Measurements from ENCODE around the gene HLA-DMA. TPM values are rescaled to one million over a fixed set of nuclear protein-coding genes. Genes with fewer than 3 reads are reported as not detected.

The HLA-DMA gene
- total and polyA plus RNA-seq, 9 of the 15 experiments (the other 6 are each of a cell fraction or from before 2014, with no cell fraction given), result 0.13 to 0.83 (median 0.51) TPM

DNA sequence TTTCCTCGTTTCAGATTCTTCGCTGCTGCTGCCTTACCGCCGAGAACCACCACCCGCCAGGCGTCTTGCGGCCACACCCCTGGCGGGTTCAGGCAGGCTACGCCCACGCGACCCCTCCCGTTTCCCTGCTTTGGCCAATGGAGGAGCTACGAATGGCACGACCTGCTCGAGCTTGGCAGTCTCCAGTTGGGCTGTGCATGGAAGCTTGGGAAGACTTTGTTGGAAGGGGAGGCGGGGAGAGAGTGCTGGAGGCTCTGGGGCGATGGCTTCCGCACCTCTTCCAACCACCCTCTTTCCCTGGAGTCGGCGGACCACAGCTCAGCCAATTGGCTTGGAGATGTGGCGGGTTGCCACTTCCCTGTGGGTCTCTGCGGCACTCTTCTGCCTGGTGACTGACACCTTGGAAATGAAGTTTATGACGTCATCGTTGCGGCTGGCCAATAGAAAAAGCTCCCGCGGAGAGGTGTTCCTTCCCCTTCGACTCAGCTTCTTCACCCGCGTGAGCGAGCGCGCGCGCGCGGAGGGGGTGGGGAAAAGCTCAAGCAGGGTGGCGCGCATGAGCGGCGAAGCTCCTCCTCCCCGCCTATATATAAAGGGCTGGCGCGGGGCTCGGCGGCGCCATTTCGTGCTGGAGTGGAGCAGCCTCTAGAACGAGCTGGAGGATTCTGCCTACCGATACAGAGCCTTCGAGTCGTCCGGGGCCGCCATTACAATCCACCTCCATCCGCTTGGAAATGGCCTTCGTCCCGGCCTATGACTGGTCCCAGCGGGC lies 18.9 kb upstream of the HLA-DMA start (continued):
- TF ChIP-seq, protein P1, sequence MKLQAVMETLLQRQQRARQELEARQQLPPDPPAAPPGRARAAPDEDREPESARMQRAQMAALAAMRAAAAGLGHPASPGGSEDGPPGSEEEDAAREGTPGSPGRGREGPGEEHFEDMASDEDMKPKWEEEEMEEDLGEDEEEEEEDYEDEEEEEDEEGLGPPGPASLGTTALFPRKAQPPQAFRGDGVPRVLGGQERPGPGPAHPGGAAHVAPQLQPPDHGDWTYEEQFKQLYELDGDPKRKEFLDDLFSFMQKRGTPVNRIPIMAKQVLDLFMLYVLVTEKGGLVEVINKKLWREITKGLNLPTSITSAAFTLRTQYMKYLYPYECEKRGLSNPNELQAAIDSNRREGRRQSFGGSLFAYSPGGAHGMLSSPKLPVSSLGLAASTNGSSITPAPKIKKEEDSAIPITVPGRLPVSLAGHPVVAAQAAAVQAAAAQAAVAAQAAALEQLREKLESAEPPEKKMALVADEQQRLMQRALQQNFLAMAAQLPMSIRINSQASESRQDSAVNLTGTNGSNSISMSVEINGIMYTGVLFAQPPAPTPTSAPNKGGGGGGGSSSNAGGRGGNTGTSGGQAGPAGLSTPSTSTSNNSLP (IDR thresholded peaks at IDR 0.05; ENCODE audit: borderline replicate concordance, low read depth, low read length), result no peak
- TF ChIP-seq ZBED1 (IDR thresholded peaks at IDR 0.05) (peak; percentile 83; the same call in 1 of the 2 replicates), EP300 (IDR thresholded peaks at IDR 0.05; ENCODE audit: low read length) (peak; percentile 34; the same call in 1 of the 2 replicates), KLF6 (CRISPR knock-in tag; IDR thresholded peaks at IDR 0.05; ENCODE audit: borderline replicate concordance) (peak; percentile 85; the same call in 1 of the 2 replicates), GABPA (tag; conservative IDR thresholded peaks at IDR 0.05; ENCODE audit: low read depth) (no peak), BMI1 (IDR thresholded peaks at IDR 0.05; ENCODE audit: low read length) (no peak), NCOA6 (IDR thresholded peaks at IDR 0.05) (no peak), FOXJ2 (tag; IDR thresholded peaks at IDR 0.05) (peak; percentile 27; the same call in 1 of the 2 replicates), RBFOX2 (IDR thresholded peaks at IDR 0.05; ENCODE audit: low read depth, low read length) (peak; percentile 95), ZFP30 (CRISPR knock-in tag; IDR thresholded peaks at IDR 0.05; ENCODE audit: borderline replicate concordance) (peak; percentile 22; the same call in 1 of the 2 replicates), CXXC5 (CRISPR knock-in tag; IDR thresholded peaks at IDR 0.05) (peak; percentile 73), HMGN3 (IDR thresholded peaks at IDR 0.05; ENCODE audit: borderline replicate concordance, extremely low read depth, insufficient read length, low read depth, low read length) (peak; percentile 28), ELF4 (CRISPR knock-in tag; IDR thresholded peaks at IDR 0.05) (peak; percentile 57), LARP7 (IDR thresholded peaks at IDR 0.05) (no peak)
- TF ChIP-seq, protein P2, sequence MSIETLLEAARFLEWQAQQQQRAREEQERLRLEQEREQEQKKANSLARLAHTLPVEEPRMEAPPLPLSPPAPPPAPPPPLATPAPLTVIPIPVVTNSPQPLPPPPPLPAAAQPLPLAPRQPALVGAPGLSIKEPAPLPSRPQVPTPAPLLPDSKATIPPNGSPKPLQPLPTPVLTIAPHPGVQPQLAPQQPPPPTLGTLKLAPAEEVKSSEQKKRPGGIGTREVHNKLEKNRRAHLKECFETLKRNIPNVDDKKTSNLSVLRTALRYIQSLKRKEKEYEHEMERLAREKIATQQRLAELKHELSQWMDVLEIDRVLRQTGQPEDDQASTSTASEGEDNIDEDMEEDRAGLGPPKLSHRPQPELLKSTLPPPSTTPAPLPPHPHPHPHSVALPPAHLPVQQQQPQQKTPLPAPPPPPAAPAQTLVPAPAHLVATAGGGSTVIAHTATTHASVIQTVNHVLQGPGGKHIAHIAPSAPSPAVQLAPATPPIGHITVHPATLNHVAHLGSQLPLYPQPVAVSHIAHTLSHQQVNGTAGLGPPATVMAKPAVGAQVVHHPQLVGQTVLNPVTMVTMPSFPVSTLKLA (conservative IDR thresholded peaks at IDR 0.05), result no peak
- TF ChIP-seq, protein P3, sequence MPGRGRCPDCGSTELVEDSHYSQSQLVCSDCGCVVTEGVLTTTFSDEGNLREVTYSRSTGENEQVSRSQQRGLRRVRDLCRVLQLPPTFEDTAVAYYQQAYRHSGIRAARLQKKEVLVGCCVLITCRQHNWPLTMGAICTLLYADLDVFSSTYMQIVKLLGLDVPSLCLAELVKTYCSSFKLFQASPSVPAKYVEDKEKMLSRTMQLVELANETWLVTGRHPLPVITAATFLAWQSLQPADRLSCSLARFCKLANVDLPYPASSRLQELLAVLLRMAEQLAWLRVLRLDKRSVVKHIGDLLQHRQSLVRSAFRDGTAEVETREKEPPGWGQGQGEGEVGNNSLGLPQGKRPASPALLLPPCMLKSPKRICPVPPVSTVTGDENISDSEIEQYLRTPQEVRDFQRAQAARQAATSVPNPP (IDR thresholded peaks at IDR 0.05; ENCODE audit: borderline replicate concordance, insufficient read depth, insufficient read length), result no peak
- TF ChIP-seq, protein P4, sequence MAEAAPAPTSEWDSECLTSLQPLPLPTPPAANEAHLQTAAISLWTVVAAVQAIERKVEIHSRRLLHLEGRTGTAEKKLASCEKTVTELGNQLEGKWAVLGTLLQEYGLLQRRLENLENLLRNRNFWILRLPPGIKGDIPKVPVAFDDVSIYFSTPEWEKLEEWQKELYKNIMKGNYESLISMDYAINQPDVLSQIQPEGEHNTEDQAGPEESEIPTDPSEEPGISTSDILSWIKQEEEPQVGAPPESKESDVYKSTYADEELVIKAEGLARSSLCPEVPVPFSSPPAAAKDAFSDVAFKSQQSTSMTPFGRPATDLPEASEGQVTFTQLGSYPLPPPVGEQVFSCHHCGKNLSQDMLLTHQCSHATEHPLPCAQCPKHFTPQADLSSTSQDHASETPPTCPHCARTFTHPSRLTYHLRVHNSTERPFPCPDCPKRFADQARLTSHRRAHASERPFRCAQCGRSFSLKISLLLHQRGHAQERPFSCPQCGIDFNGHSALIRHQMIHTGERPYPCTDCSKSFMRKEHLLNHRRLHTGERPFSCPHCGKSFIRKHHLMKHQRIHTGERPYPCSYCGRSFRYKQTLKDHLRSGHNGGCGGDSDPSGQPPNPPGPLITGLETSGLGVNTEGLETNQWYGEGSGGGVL (CRISPR knock-in tag; IDR thresholded peaks at IDR 0.05), result no peak
- TF ChIP-seq, protein P5, sequence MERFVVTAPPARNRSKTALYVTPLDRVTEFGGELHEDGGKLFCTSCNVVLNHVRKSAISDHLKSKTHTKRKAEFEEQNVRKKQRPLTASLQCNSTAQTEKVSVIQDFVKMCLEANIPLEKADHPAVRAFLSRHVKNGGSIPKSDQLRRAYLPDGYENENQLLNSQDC (CRISPR knock-in tag; IDR thresholded peaks at IDR 0.05), result peak; percentile 95
- TF ChIP-seq, protein P6, sequence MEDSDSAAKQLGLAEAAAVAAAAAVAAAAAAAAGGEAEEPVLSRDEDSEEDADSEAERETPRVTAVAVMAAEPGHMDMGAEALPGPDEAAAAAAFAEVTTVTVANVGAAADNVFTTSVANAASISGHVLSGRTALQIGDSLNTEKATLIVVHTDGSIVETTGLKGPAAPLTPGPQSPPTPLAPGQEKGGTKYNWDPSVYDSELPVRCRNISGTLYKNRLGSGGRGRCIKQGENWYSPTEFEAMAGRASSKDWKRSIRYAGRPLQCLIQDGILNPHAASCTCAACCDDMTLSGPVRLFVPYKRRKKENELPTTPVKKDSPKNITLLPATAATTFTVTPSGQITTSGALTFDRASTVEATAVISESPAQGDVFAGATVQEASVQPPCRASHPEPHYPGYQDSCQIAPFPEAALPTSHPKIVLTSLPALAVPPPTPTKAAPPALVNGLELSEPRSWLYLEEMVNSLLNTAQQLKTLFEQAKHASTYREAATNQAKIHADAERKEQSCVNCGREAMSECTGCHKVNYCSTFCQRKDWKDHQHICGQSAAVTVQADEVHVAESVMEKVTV (CRISPR knock-in tag; IDR thresholded peaks at IDR 0.05), result 0 out of 2 replicates have a peak, but pooled peaks have one; percentile 4

All from K562 (cell line).